Endothelial cell of umbilical vein (primary cell): ENCODE results near the gene ZNF620.

Experiments used
- EZH2 ChIP-seq: IDR thresholded peaks from 2 replicates; pipeline ENCODE4 v1.6.1; 2012; ENCODE audit warnings: borderline replicate concordance, low read depth, mild to moderate bottlenecking, moderate library complexity, low read length, inconsistent platforms; ENCODE audit not compliant: severe bottlenecking
- GATA2 ChIP-seq: IDR thresholded peaks from 2 replicates; pipeline ENCODE4 v1.7.0; 2011; ENCODE audit warnings: low read depth, mild to moderate bottlenecking, moderate library complexity, mixed read lengths, low read length; ENCODE audit not compliant: insufficient read length, insufficient read depth
- JUN ChIP-seq: IDR thresholded peaks from 2 replicates; pipeline ENCODE4 v1.6.1; 2011; ENCODE audit warnings: borderline replicate concordance, low read depth; ENCODE audit not compliant: insufficient read length, insufficient read depth
- MYC ChIP-seq: IDR thresholded peaks from one replicate; pipeline ENCODE4 v1.6.1; 2011; ENCODE audit warnings: mild to moderate bottlenecking, low read depth, low read length
- POLR2A ChIP-seq: IDR thresholded peaks from 2 replicates; pipeline ENCODE4 v1.6.1; 2012; ENCODE audit warnings: low read depth, mild to moderate bottlenecking, control low read depth, low read length
- POLR2AphosphoS5 ChIP-seq: IDR thresholded peaks from 2 replicates; pipeline ENCODE4 v1.6.1; 2012; ENCODE audit warnings: low read depth, mild to moderate bottlenecking, control low read depth, low read length, moderate library complexity; ENCODE audit not compliant: insufficient read depth
- TF ChIP-seq, protein P1 (sequence below), 2 donors: IDR thresholded peaks; 1 replicate in 1 of 2; 2 replicates in 1 of 2; pipeline ENCODE4 v1.5.1; 2011; ENCODE audit warnings: low read length in 2 of 2, mild to moderate bottlenecking in 2 of 2, moderate library complexity in 2 of 2, control low read depth in 1 of 2, inconsistent platforms in 1 of 2, low read depth in 1 of 2; ENCODE audit not compliant: insufficient read depth in 1 of 2; ENCODE audit errors: extremely low read depth in 1 of 2
- TF ChIP-seq, protein P2 (sequence below): IDR thresholded peaks from 2 replicates; pipeline ENCODE4 v1.6.1; 2011; ENCODE audit not compliant: insufficient read depth, insufficient read length

GRCh38 chr3:40464339-40465110 lies 41.3 kb upstream of the ZNF620 start:
- TF ChIP-seq EZH2 (no peak), POLR2AphosphoS5 (no peak), JUN (no peak), POLR2A (no peak), MYC (no peak), GATA2 (no peak)
- TF ChIP-seq, protein P1, sequence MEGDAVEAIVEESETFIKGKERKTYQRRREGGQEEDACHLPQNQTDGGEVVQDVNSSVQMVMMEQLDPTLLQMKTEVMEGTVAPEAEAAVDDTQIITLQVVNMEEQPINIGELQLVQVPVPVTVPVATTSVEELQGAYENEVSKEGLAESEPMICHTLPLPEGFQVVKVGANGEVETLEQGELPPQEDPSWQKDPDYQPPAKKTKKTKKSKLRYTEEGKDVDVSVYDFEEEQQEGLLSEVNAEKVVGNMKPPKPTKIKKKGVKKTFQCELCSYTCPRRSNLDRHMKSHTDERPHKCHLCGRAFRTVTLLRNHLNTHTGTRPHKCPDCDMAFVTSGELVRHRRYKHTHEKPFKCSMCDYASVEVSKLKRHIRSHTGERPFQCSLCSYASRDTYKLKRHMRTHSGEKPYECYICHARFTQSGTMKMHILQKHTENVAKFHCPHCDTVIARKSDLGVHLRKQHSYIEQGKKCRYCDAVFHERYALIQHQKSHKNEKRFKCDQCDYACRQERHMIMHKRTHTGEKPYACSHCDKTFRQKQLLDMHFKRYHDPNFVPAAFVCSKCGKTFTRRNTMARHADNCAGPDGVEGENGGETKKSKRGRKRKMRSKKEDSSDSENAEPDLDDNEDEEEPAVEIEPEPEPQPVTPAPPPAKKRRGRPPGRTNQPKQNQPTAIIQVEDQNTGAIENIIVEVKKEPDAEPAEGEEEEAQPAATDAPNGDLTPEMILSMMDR (IDR thresholded peaks at IDR 0.05; ENCODE audit: extremely low read depth in 1 of 2, insufficient read depth in 1 of 2, low read depth in 1 of 2, low read length in 2 of 2) = no peak
- TF ChIP-seq, protein P2, sequence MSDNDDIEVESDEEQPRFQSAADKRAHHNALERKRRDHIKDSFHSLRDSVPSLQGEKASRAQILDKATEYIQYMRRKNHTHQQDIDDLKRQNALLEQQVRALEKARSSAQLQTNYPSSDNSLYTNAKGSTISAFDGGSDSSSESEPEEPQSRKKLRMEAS = no peak
